Fibroblast of gingiva (primary cell): ENCODE results near the gene ABCC8.

Experiments used
- DNase-seq: peaks from one replicate; pipeline ENCODE4 v3.0.0-alpha.2; 2011; ENCODE audit warnings: low read depth

ABCC8 gene

DNA sequence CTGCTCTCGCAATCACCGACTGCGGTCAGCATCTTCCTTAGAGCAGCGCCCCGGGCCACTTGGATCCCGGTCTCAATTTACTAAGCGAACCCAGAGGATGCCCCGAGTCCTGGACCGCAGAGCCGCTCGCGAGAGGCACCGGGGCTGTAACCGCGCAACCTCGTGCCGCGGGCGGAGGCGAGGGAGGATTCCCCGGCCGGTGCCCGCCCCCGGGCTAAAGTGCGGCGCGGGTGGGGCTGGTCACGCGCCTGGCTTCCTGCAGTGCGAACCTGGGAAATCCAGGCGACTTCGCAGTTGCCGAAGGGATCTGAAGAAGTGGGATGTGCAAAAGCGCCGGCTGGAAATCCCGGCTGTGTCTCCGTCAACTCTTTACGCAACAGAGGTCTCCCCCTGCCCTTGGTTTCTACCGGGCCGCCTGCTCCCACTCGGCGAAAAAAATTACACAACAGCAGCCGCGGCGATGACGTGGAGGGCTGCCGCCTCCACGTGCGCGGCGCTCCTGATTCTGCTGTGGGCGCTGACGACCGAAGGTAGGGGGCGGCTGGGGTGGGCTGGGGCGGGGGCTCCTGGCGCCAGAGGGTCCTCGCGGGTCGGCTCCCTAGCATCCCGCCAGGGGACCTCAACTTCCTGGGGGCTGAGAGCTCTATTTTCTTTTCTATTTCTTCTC lies 125.0 kb downstream of the ABCC8 start, which contains the start of gene NCR3LG1:
NCR3LG1 (plus strand) TSS at position 291 of the 667 bp plus-strand sequence; CDS start at position 461, 170 bp downstream.
- peak; percentile 59 for DNase-seq

DNA sequence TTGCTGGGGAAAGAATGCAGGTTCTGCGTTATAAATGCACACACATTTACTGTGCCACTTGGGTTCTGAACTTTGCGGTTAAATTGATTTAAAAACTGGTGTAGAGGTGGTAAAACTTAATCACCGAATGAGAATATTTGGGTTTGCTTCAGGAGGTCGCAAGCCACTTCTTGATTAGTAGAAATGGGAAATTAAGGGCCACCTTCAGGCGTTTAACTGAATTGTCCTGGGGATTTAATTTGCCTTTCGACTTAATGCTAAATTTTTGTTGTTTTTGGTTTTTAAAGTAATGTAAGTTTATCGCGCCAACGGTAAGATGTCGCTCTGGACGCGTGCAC lies 125.5 kb downstream of the ABCC8 start:
- no peak for DNase-seq

DNA sequence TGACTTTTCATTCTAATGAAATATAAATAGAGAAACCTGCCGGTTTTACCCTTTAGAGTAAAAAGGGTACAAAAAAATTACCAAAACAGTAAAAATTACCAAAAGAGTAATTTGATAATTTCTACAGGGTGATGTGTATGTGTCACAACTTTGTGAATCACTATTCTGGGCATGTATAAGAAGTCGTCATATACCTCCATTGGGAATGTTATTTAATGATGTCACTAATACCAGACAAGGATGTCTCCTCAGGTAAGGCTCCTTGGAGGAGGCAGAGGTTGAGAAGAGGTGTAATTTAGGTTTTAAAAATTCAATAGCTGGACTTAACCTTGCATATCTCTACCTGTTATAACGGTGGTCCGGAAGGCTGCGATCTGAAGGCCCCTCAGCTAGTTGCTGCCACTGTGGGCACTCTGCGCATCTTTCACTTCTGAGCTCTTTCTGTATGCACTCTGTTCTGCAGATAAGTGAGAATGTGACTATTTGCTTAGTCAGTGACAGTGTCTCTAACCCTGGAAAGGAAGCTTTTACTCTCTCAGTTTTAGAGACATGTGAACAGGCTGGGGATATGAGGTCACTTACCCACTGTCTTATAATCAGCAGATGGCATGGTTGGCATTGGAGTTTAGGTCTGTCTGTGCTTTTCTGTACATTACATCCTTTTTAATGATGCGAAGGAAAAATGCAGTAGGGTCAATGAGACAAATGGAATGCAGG lies 126.0 kb downstream of the ABCC8 start:
- DNase-seq, result no peak

DNA sequence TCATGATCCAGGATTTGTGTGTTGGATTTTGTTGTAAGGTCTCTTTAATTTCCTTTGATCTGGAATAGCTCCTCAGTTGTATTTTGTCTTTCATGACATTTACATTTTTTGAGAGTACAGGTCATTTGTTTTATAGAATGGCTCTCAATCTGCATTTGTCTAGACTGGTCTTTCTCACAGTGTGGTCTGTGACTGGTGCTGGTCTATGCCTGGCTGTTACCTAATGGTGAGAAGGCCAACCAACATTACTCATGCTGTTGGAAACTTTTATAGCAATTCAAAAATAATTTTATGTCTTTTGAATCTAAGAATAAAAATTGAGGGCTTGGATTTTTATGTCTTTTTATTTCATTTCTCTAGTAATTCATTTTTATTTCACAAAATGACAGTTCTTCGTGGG lies 129.0 kb downstream of the ABCC8 start:
- DNase-seq, result no peak

DNA sequence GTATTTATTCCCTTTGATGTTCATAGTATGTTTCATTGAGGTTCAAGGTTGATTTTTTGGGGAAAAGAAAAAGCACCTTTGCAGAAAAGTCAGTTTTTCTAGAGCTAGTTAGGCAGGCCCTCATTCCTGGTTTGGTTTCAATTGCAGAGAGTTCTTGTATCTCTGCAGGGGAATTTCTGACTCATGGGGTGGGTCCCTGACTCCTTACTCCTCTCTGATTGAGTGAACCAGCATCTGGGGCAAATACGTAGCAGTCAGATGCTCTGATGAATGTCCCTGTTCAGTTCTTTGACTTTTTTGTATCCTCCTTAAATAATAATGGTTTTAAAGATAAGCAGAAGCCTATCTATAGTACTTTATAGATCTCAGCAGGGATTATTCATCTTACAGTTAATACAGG lies 132.7 kb downstream of the ABCC8 start:
- DNase-seq, result peak; percentile 83

DNA sequence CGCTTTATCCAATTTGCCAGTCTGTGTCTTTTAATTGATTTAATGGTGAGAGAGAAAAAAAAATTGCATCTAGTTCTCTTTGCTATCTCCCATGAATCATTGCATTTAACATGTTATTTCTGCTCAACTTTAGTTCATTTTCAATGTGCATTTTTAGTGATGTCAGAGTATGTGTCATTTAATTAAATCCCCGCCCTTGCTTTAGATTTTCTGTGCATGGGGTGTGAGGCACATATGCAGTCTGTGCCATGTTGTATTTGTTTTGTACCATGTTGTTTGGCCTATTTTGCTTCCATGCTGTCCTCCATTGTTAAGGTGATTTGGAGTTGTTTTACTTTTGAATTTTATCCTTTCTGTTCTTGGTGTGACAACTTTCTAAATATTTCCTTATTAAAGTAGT lies 133.4 kb downstream of the ABCC8 start:
- no peak for DNase-seq
